Kasumi-1 (cell line): ENCODE measurements around the gene ALKBH4.
"Not testable (repeated sequence)": the region's sequence is repeated elsewhere in the genome, so short reads cannot be mapped to it uniquely, and the experiment has no call there.

Source experiments
- DNase-seq, 2 experiments: peaks; one replicate each; lab custom pipeline; 2025; lab: John Stamatoyannopoulos, UW

Gene ALKBH4

GRCh38 chr7:102426268-102427018, 38.2 kb downstream of the ALKBH4 start:
- peak; percentile 80 to 82 for DNase-seq

- DNase-seq = peak; percentile 75 to 86
Measured at GRCh38 chr7:102425639-102426267, 38.9 kb downstream of the ALKBH4 start.

GRCh38 chr7:102424787-102425218, 39.9 kb downstream of the ALKBH4 start:
- DNase-seq = no peak

GRCh38 chr7:102424129-102424551, 40.5 kb downstream of the ALKBH4 start:
- DNase-seq = no peak

- DNase-seq = no peak
Measured at GRCh38 chr7:102421706-102422240, 42.9 kb downstream of the ALKBH4 start.

- DNase-seq = no peak
Measured at GRCh38 chr7:102418592-102418991, 46.1 kb downstream of the ALKBH4 start.

GRCh38 chr7:102417105-102417504, 47.6 kb downstream of the ALKBH4 start:
- no peak for DNase-seq

- DNase-seq = no peak
Measured at GRCh38 chr7:102416406-102416805, 48.3 kb downstream of the ALKBH4 start.

GRCh38 chr7:102415685-102416225, 48.9 kb downstream of the ALKBH4 start:
- DNase-seq = no peak

GRCh38 chr7:102413611-102414010, 51.1 kb downstream of the ALKBH4 start:
- no peak for DNase-seq

- no peak for DNase-seq
Measured at GRCh38 chr7:102413091-102413490, 51.6 kb downstream of the ALKBH4 start.

GRCh38 chr7:102412548-102412947, 52.1 kb downstream of the ALKBH4 start:
- DNase-seq = peak; percentile 41 to 42

- DNase-seq = no peak
Measured at GRCh38 chr7:102410918-102411317, 53.7 kb downstream of the ALKBH4 start.

GRCh38 chr7:102410123-102410522, 54.5 kb downstream of the ALKBH4 start:
- DNase-seq = no peak

- no peak for DNase-seq
Measured at GRCh38 chr7:102409340-102409739, 55.3 kb downstream of the ALKBH4 start.

- not testable (repeated sequence) for DNase-seq
Measured at GRCh38 chr7:102408530-102408929, 56.1 kb downstream of the ALKBH4 start.

GRCh38 chr7:102407910-102408309, 56.8 kb downstream of the ALKBH4 start:
- no peak for DNase-seq
